Measurements from ENCODE around the gene WDFY3. TPM values are rescaled to one million over a fixed set of nuclear protein-coding genes. Genes with fewer than 3 reads are reported as not detected.

Gene WDFY3
- polyA plus RNA-seq, 2 of the 4 experiments (the other 2 are of a cell fraction) = 6.6 to 25.1 TPM

- FAIRE-seq = no peak
- no peak for TF ChIP-seq REST (IDR thresholded peaks at IDR 0.05)
- CTCF ChIA-PET = no interaction called here
These were observed 232.5 kb downstream of the WDFY3 start for GRCh38 chr4:84734037-84734436.

GRCh38 chr4:84733343-84734033 lies 233.0 kb downstream of the WDFY3 start:
- no peak overlapping the region for H3K4me3 ChIP-seq
- H3K4me1 ChIP-seq = no peaks in the 10 kb centered on the region
- no peak for ATAC-seq
- CTCF ChIA-PET = interaction anchor here (1.2 to 1.5 kb wide), 2 partner anchors 238 to 1089 kb away, joined by 3 to 7 read pairs; no protein-coding TSS in a partner anchor
- no peaks in the 10 kb centered on the region for H3K9me3 ChIP-seq
- POLR2A ChIA-PET = no interaction called here
- no peak overlapping the region for H3K27ac ChIP-seq
- no peak for TF ChIP-seq ZFP36 (IDR thresholded peaks at IDR 0.05; ENCODE audit: borderline replicate concordance, partially characterized antibody)
- TF ChIP-seq SREBF2 (IDR thresholded peaks at IDR 0.05) = no peak
- TF ChIP-seq POLR2AphosphoS2 (conservative IDR thresholded peaks at IDR 0.05; ENCODE audit: low read length) = no peak
- no peak for FAIRE-seq
- DNase-seq (ENCODE audit: low read depth in 1 of 2, low spot score in 1 of 2) = no peak
- H3K4me2 ChIP-seq = no peak overlapping the region
- WGBS (ENCODE audit: missing lambda C conversion rate) = 94% methylated on average over 13 of the region's 13 CpGs

More at GRCh38 chr4:84734037-84734436, 232.5 kb downstream of the WDFY3 start:
- no peaks in the 10 kb centered on the region for H3K9me3 ChIP-seq
- POLR2A ChIA-PET = no interaction called here
- no peak overlapping the region for H3K4me2 ChIP-seq
- H3K27ac ChIP-seq = no peak overlapping the region
- ATAC-seq (no peak), DNase-seq (ENCODE audit: low read depth in 1 of 2, low spot score in 1 of 2) (no peak)
- no peaks in the 10 kb centered on the region for H3K4me1 ChIP-seq
- H3K4me3 ChIP-seq = no peak overlapping the region

- Histone ChIP-seq H3K9me3 (no peaks in the 10 kb centered on the region), H3K4me1 (no peaks in the 10 kb centered on the region), H3K4me2 (no peak overlapping the region), H3K27ac (no peak overlapping the region), H3K4me3 (no peak overlapping the region)
- CTCF ChIA-PET = no interaction called here
- TF ChIP-seq BHLHE40 (IDR thresholded peaks at IDR 0.05; ENCODE audit: low read depth, low read length) (no peak), ZC3H11A (IDR thresholded peaks at IDR 0.05) (no peak), NPAS2 (CRISPR knock-in tag; IDR thresholded peaks at IDR 0.05; ENCODE audit: borderline replicate concordance) (no peak), RFX5 (IDR thresholded peaks at IDR 0.05) (no peak), FOSB (CRISPR knock-in tag; IDR thresholded peaks at IDR 0.05) (no peak), MAZ (IDR thresholded peaks at IDR 0.05; ENCODE audit: borderline replicate concordance, low read depth, low read length) (no peak), FOXS1 (CRISPR knock-in tag; IDR thresholded peaks at IDR 0.05) (no peak), ZNF302 (CRISPR knock-in tag; IDR thresholded peaks at IDR 0.05) (no peak), HMGXB4 (CRISPR knock-in tag; IDR thresholded peaks at IDR 0.05; ENCODE audit: borderline replicate concordance) (no peak), TP53 (CRISPR knock-in tag; IDR thresholded peaks at IDR 0.05) (no peak), HEYL (CRISPR knock-in tag; IDR thresholded peaks at IDR 0.05) (no peak), ZSCAN20 (CRISPR knock-in tag; IDR thresholded peaks at IDR 0.05) (no peak), RARB (CRISPR knock-in tag; IDR thresholded peaks at IDR 0.05) (no peak), SREBF2 (IDR thresholded peaks at IDR 0.05) (no peak), MAFK (IDR thresholded peaks at IDR 0.05; ENCODE audit: partially characterized antibody) (no peak), NR3C1 (IDR thresholded peaks at IDR 0.05) (no peak), JUNB (IDR thresholded peaks at IDR 0.05) (no peak)
- POLR2A ChIA-PET = no interaction called here
- ATAC-seq (no peak), DNase-seq (ENCODE audit: low read depth in 1 of 2, low spot score in 1 of 2) (no peak), FAIRE-seq (no peak)
These were observed 236.1 kb downstream of the WDFY3 start for GRCh38 chr4:84730375-84730774.
